Measurements from ENCODE around the gene PRODH2.
"Not testable (repeated sequence)": the region's sequence is repeated elsewhere in the genome, so short reads cannot be mapped to it uniquely, and the experiment has no call there.

Gene PRODH2

GRCh38 chr19:35796645-35797542 is 15.8 kb downstream of the PRODH2 start:
- H3K4me3 ChIP-seq (ENCODE audit: low read depth, low read length), result no peak overlapping the region
- no peak for DNase-seq (ENCODE audit: low read depth)
- TF ChIP-seq CTCF (IDR thresholded peaks at IDR 0.05; ENCODE audit: insufficient read depth, low read depth, low read length, missing control alignments), result no peak

GRCh38 chr19:35795564-35795963 is 17.1 kb downstream of the PRODH2 start:
- H3K4me3 ChIP-seq (ENCODE audit: low read depth, low read length); DNase-seq (ENCODE audit: low read depth): not testable (repeated sequence)

- DNase-seq (ENCODE audit: low read depth), result no peak
- no peak overlapping the region for H3K4me3 ChIP-seq (ENCODE audit: low read depth, low read length)
- TF ChIP-seq CTCF (IDR thresholded peaks at IDR 0.05; ENCODE audit: insufficient read depth, low read depth, low read length, missing control alignments), result no peak
Measured at GRCh38 chr19:35793381-35794165, 19.1 kb downstream of the PRODH2 start.

GRCh38 chr19:35792888-35793287 is 19.8 kb downstream of the PRODH2 start:
- no peak overlapping the region for H3K4me3 ChIP-seq (ENCODE audit: low read depth, low read length)
- DNase-seq (ENCODE audit: low read depth), result no peak
- TF ChIP-seq CTCF (IDR thresholded peaks at IDR 0.05; ENCODE audit: insufficient read depth, low read depth, low read length, missing control alignments), result no peak

GRCh38 chr19:35792312-35792711 is 20.3 kb downstream of the PRODH2 start:
- no peak for TF ChIP-seq CTCF (IDR thresholded peaks at IDR 0.05; ENCODE audit: insufficient read depth, low read depth, low read length, missing control alignments)

GRCh38 chr19:35791814-35792279 is 20.8 kb downstream of the PRODH2 start:
- TF ChIP-seq CTCF (IDR thresholded peaks at IDR 0.05; ENCODE audit: insufficient read depth, low read depth, low read length, missing control alignments), result no peak
- H3K4me3 ChIP-seq (ENCODE audit: low read depth, low read length), result no peak overlapping the region
- DNase-seq (ENCODE audit: low read depth), result no peak

More at GRCh38 chr19:35792312-35792711, 20.3 kb downstream of the PRODH2 start:
- no peak overlapping the region for H3K4me3 ChIP-seq (ENCODE audit: low read depth, low read length)
- no peak for DNase-seq (ENCODE audit: low read depth)
